ENCODE results near the gene HOXB3.

DNA sequence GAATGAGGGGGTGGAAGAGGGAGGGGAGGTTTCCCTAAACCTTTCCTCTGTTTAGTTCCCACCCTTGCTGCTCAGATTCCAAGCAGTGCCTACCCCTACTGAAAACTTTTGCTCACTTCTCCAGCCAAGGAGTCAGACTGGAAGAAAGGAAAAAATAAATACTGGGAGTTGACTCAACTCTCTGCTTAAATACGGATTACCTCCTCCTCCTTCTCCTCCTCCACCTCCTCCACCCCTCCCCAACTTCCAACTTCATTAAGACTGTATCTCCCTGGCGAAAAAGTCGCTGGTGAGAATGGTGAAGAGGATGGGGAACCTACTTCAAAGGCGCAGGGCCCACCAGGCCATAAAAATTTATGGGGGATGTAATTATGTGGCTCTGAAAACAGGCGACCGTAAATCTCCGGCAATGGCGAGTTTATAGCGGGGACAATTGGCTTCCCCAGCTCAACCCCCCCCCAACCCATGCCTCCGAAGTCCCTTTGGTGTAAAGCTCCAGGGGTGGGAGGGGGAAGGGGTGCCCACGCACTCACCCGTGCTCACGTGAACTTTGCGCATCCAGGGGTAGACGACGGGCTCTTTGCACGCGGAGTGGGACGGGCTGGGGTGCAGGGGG lies 12.6 kb downstream of the HOXB3 start:
- TF ChIP-seq, protein P1, sequence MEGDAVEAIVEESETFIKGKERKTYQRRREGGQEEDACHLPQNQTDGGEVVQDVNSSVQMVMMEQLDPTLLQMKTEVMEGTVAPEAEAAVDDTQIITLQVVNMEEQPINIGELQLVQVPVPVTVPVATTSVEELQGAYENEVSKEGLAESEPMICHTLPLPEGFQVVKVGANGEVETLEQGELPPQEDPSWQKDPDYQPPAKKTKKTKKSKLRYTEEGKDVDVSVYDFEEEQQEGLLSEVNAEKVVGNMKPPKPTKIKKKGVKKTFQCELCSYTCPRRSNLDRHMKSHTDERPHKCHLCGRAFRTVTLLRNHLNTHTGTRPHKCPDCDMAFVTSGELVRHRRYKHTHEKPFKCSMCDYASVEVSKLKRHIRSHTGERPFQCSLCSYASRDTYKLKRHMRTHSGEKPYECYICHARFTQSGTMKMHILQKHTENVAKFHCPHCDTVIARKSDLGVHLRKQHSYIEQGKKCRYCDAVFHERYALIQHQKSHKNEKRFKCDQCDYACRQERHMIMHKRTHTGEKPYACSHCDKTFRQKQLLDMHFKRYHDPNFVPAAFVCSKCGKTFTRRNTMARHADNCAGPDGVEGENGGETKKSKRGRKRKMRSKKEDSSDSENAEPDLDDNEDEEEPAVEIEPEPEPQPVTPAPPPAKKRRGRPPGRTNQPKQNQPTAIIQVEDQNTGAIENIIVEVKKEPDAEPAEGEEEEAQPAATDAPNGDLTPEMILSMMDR (conservative IDR thresholded peaks at IDR 0.05; ENCODE audit: low read depth, low read length), result no peak
- TF ChIP-seq NFE2L2 (IDR thresholded peaks at IDR 0.05; ENCODE audit: low read depth, low read length), result no peak
- TF ChIP-seq RCOR1 (IDR thresholded peaks at IDR 0.05; ENCODE audit: insufficient replicate concordance, low read length), result no peak
- TF ChIP-seq CEBPB (IDR thresholded peaks at IDR 0.05; ENCODE audit: low read depth, low read length), result no peak
- TF ChIP-seq POLR2A (IDR thresholded peaks at IDR 0.05; ENCODE audit: low read depth, low read length), result peak; percentile 71
- no peak for TF ChIP-seq CHD1 (IDR thresholded peaks at IDR 0.05; ENCODE audit: low read depth, low read length)
- no peak for TF ChIP-seq SMC3 (IDR thresholded peaks at IDR 0.05; ENCODE audit: low read depth, low read length)
- no peak for TF ChIP-seq ELK1 (IDR thresholded peaks at IDR 0.05; ENCODE audit: borderline replicate concordance, low read depth, low read length)
- no peak for TF ChIP-seq RFX5 (IDR thresholded peaks at IDR 0.05; ENCODE audit: low read depth, low read length)
